GM12878 (cell line): ENCODE measurements around the gene KCNQ1. TPM values are rescaled to one million over a fixed set of nuclear protein-coding genes. Genes with fewer than 3 reads are reported as not detected.

Source experiments
- ATAC-seq: fragments of 200-7000 bp; cut with Tn5 transposase; 3 replicates; pipeline ENCODE4 v1.9.1; 2020; ENCODE audit warnings: mild to moderate bottlenecking, moderate library complexity
- BruUV-seq: library from RNA; stranded (reverse); fragments of 400-500 nt; replicated peaks from 2 replicates; lab custom pipeline; 2021; lab: Mats Ljungman, UMichigan
- CTCF ChIA-PET: fragments of 300-600 bp; sonication (Branson Sonifier 250); formaldehyde crosslinking; extraction: SDS; loops from one replicate; lab custom pipeline; 2021; ENCODE audit warnings: inconsistent platforms; lab: Yijun Ruan, JAX
- POLR2A ChIA-PET: fragments of 350-600 bp; formaldehyde crosslinking; extraction: SDS; loops from one replicate; lab custom pipeline; 2021; ENCODE audit warnings: inconsistent platforms; lab: Charles Lee
- RAD21 ChIA-PET: fragments of 300-600 bp; sonication (Branson Sonifier 250); formaldehyde crosslinking; loops from one replicate; lab custom pipeline; 2023; ENCODE audit warnings: antibody characterized with exemption; ENCODE audit not compliant: unreplicated experiment; lab: Charles Lee
- SMC1A ChIA-PET: fragments of 300-600 bp; sonication (Branson Sonifier 250); formaldehyde crosslinking; loops from one replicate; lab custom pipeline; 2023; ENCODE audit not compliant: unreplicated experiment, uncharacterized antibody; lab: Charles Lee
- DNase-seq: peaks from one replicate; pipeline ENCODE4 v3.0.0-alpha.2; 2011; ENCODE audit warnings: low read depth, low spot score
- FAIRE-seq: peaks from 3 replicates; lab custom pipeline; 2011; peaks lifted over from hg19 to GRCh38; lab: Jason Lieb, UNC
- H2AFZ ChIP-seq: 2 replicates; pipeline ENCODE4 v1.6.0; 2011; ENCODE audit warnings: low read depth, low read length, control low read depth; ENCODE audit not compliant: control insufficient read depth
- H3K27ac ChIP-seq: 2 replicates; pipeline ENCODE4 v1.5.1; 2011; ENCODE audit warnings: control low read depth; ENCODE audit not compliant: control insufficient read depth, insufficient read depth
- H3K27me3 ChIP-seq, 2 experiments: replicated peaks in 1 of 2; 2 replicates each; pipeline versions ENCODE4 v1.6.0 to v1.6.1; 2011; ENCODE audit warnings: low read length in 1 of 2; ENCODE audit not compliant: control insufficient read depth in 2 of 2, insufficient read depth in 2 of 2
- H3K36me3 ChIP-seq, 2 experiments: 2 replicates each; pipeline ENCODE4 v1.5.1; 2011; ENCODE audit warnings: low read length in 1 of 2; ENCODE audit not compliant: control insufficient read depth in 2 of 2, insufficient read depth in 2 of 2
- H3K4me1 ChIP-seq: 2 replicates; pipeline ENCODE4 v1.6.1; 2011; ENCODE audit warnings: mild to moderate bottlenecking, low read length, moderate library complexity, mixed read lengths; ENCODE audit not compliant: control insufficient read depth, insufficient read depth
- H3K4me2 ChIP-seq: 2 replicates; pipeline ENCODE4 v1.6.0; 2011; ENCODE audit warnings: control low read depth; ENCODE audit not compliant: control insufficient read depth, insufficient read depth
- H3K4me3 ChIP-seq: fragments of 200-600 bp; sonication (generic); 2 replicates; pipeline ENCODE4 v1.5.1; 2016
- H3K79me2 ChIP-seq: 2 replicates; pipeline ENCODE4 v1.6.0; 2011; ENCODE audit warnings: low read length; ENCODE audit not compliant: control insufficient read depth, insufficient read depth
- H3K9ac ChIP-seq: 2 replicates; pipeline ENCODE4 v1.8.0; 2011; ENCODE audit warnings: low read length, control low read depth, mixed read lengths; ENCODE audit not compliant: control insufficient read depth, insufficient read depth
- H3K9me3 ChIP-seq: replicated peaks from 3 replicates; pipeline ENCODE4 v1.5.1; 2011; ENCODE audit warnings: mild to moderate bottlenecking, low read length; ENCODE audit not compliant: control insufficient read depth, insufficient read depth
- H4K20me1 ChIP-seq: 2 replicates; pipeline ENCODE4 v1.6.0; 2011; ENCODE audit not compliant: control insufficient read depth, insufficient read depth
- ATF2 ChIP-seq: IDR thresholded peaks from 2 replicates; pipeline ENCODE4 v1.6.1; 2012; ENCODE audit warnings: low read length, inconsistent platforms
- BCL11A ChIP-seq: IDR thresholded peaks from 2 replicates; pipeline ENCODE4 v1.6.1; 2011; ENCODE audit warnings: low read depth, low read length
- CBX3 ChIP-seq: fragments of 200-600 bp; sonication (generic); IDR thresholded peaks from 2 replicates; pipeline ENCODE4 v1.6.1; 2016; ENCODE audit warnings: low read depth, borderline replicate concordance
- FOS ChIP-seq: IDR thresholded peaks from 3 replicates; pipeline ENCODE4 v1.6.1; 2011; ENCODE audit warnings: borderline replicate concordance; ENCODE audit not compliant: insufficient read length; ENCODE audit errors: extremely low read depth
- MTA3 ChIP-seq: IDR thresholded peaks from 2 replicates; pipeline ENCODE4 v1.6.1; 2012; ENCODE audit warnings: low read length, inconsistent platforms, borderline replicate concordance
- MYB ChIP-seq: fragments of 150-350 bp; IDR thresholded peaks from 2 replicates; pipeline ENCODE4 v1.6.1; 2014; ENCODE audit warnings: mild to moderate bottlenecking, low read depth, low read length, borderline replicate concordance
- TAF1 ChIP-seq: IDR thresholded peaks from 2 replicates; pipeline ENCODE4 v1.6.1; 2011; ENCODE audit warnings: mild to moderate bottlenecking, low read depth, low read length, borderline replicate concordance
- USF1 ChIP-seq: IDR thresholded peaks from 2 replicates; pipeline ENCODE4 v1.6.1; 2011; ENCODE audit warnings: borderline replicate concordance, low read depth, mild to moderate bottlenecking, moderate library complexity, mixed read lengths, low read length; ENCODE audit not compliant: insufficient read depth; ENCODE audit errors: extremely low read length
- WRNIP1 ChIP-seq: IDR thresholded peaks from 2 replicates; pipeline ENCODE4 v1.6.1; 2011; ENCODE audit warnings: low read depth, low read length, improper control_type of control experiment, borderline replicate concordance
- ZSCAN29 ChIP-seq: fragments of 450-650 bp; IDR thresholded peaks from 2 replicates; pipeline ENCODE4 v1.6.1; 2017; ENCODE audit warnings: mild to moderate bottlenecking, moderate library complexity
- WGBS: methylation state at CpG from one replicate; pipeline ENCODE4 v1.1.6; 2016; ENCODE audit warnings: low lambda C conversion rate; ENCODE audit not compliant: insufficient replicate concordance, insufficient coverage; ENCODE audit errors: missing lambda C conversion rate; 5-methylcytosine and 5-hydroxymethylcytosine counted together
- in situ Hi-C: fragments of 300-500 bp; cut with MboI; formaldehyde crosslinking; loops from 9 replicates; pipeline ENCODE4 v1.14.3; 2018; ENCODE audit warnings: mixed read lengths
- intact Hi-C: fragments of 100-400 bp; cut with micrococcal nuclease; formaldehyde crosslinking; loops from one replicate; pipeline ENCODE4 v1.14.2; 2022; ENCODE audit not compliant: unreplicated experiment
- polyA plus RNA-seq, 11 experiments: library from polyadenylated mRNA; depleted of rRNA in 4 of 11; unstranded in 6 of 11; stranded (reverse) in 5 of 11; fragments of >200 nt; fragmentation: Nextera tagmentation in 4 of 11; fragmentation: Illumina TruSeq in 1 of 11; extraction: Ambion mirVana in 4 of 11; extraction: Trizol in 1 of 11; gene quantifications; 1 replicate in 1 of 11; 2 replicates in 10 of 11; pipeline versions ENCODE4 v1.2.1 to v1.2.3, GENCODE V29; 2011 to 2016; ENCODE audit warnings: inconsistent platforms in 2 of 11, missing spikeins in 2 of 11, low read depth in 1 of 11
- total RNA-seq, 4 experiments: library from RNA; depleted of rRNA in 3 of 4; stranded (reverse); fragments of >200 nt in 3 of 4; fragmentation: Illumina TruSeq in 1 of 4; extraction: Trizol in 1 of 4; gene quantifications; 2 replicates each; pipeline versions ENCODE4 v1.2.1 to v1.2.3, GENCODE V29; 2013 to 2021

Gene KCNQ1
- total and polyA plus RNA-seq, 10 of the 15 experiments (the other 5 are each of a cell fraction or from before 2014, with no cell fraction given): 0.03 to 0.15 (median 0.12) TPM; not detected in 7

- no TSS peak for BruUV-seq
- POLR2A ChIA-PET: no interaction called here
- intact Hi-C loops: no loop called here
These were observed 430.2 kb downstream of the KCNQ1 start for GRCh38 chr11:2874963-2875362.

More at GRCh38 chr11:2874963-2875362, 430.2 kb downstream of the KCNQ1 start:
- Histone ChIP-seq H3K9me3 (no peaks in the 10 kb centered on the region; the same call in 2 of the 3 replicates), H3K4me1 (no peaks in the 10 kb centered on the region), H3K4me3 (no peak overlapping the region), H3K79me2 (no peaks in the 10 kb centered on the region), H3K27ac (no peak overlapping the region), H3K4me2 (no peak overlapping the region), H3K36me3 (no peaks in the 10 kb centered on the region), H2AFZ (no peak overlapping the region), H3K9ac (no peak overlapping the region), H3K27me3 (no peaks in the 10 kb centered on the region; a peak in 1 of 4 replicates), H4K20me1 (no peaks in the 10 kb centered on the region)
- RAD21 ChIA-PET: interaction anchor here (1.1 kb wide), 1 partner anchor 342 kb away, joined by 3 read pairs; no protein-coding TSS in a partner anchor
- DNase-seq: no peak
- CTCF ChIA-PET: no interaction called here
- in situ Hi-C loops: loop anchor here (5.0 kb wide), 1 partner anchor 448 kb away; no protein-coding TSS in a partner anchor
- TF ChIP-seq CBX3: no peak
- no peak for TF ChIP-seq MTA3
- TF ChIP-seq MYB: no peak
- no peak for TF ChIP-seq TAF1
- no peak for TF ChIP-seq USF1
- TF ChIP-seq ATF2: no peak
- TF ChIP-seq ZSCAN29: no peak
- no peak for TF ChIP-seq WRNIP1
- TF ChIP-seq FOS: no peak
- no peak for TF ChIP-seq BCL11A
- WGBS: 69% methylated on average over 10 of the region's 10 CpGs
- SMC1A ChIA-PET: no interaction called here
- no peak for ATAC-seq
- FAIRE-seq: no peak
